Urinary bladder (tissue), 4 donors: ENCODE measurements around the gene LRP1B. TPM values are rescaled to one million over a fixed set of nuclear protein-coding genes. Genes with fewer than 3 reads are reported as not detected.

Experiments
- DNase-seq: peaks from one replicate; pipeline ENCODE4 v3.0.0-alpha.2; 2015; ENCODE audit errors: extremely low spot score
- H3K27ac ChIP-seq: one replicate; pipeline ENCODE4 v1.5.1; 2013; ENCODE audit warnings: low read depth, mild to moderate bottlenecking, moderate library complexity
- H3K36me3 ChIP-seq: one replicate; pipeline ENCODE4 v1.6.1; 2013; ENCODE audit warnings: mild to moderate bottlenecking, moderate library complexity; ENCODE audit not compliant: insufficient read depth
- H3K4me1 ChIP-seq: one replicate; pipeline ENCODE4 v1.6.1; 2013; ENCODE audit warnings: mild to moderate bottlenecking, moderate library complexity; ENCODE audit not compliant: insufficient read depth
- H3K4me3 ChIP-seq: one replicate; pipeline ENCODE4 v1.5.1; 2013; ENCODE audit warnings: low read depth, low read length
- WGBS: extraction: QIAGEN DNeasy Blood & Tissue Kit; methylation state at CpG from one replicate; pipeline ENCODE4 v1.1.7; 2013; 5-methylcytosine and 5-hydroxymethylcytosine counted together
- polyA plus RNA-seq: library from polyadenylated mRNA; stranded (reverse); fragments of 200-250 nt; gene quantifications from one replicate; pipeline ENCODE4 v1.2.3, GENCODE V29; 2013
- total RNA-seq: library from RNA; depleted of rRNA; stranded (reverse); fragments of >200 nt; gene quantifications from one replicate; pipeline ENCODE4 v1.2.3, GENCODE V29; 2014
- donor health status: healthy with polysubstance abuse.
- donor health status: healthy.

Gene LRP1B
- total and polyA plus RNA-seq, 2 donors = 0.05 to 13.3 TPM

DNA sequence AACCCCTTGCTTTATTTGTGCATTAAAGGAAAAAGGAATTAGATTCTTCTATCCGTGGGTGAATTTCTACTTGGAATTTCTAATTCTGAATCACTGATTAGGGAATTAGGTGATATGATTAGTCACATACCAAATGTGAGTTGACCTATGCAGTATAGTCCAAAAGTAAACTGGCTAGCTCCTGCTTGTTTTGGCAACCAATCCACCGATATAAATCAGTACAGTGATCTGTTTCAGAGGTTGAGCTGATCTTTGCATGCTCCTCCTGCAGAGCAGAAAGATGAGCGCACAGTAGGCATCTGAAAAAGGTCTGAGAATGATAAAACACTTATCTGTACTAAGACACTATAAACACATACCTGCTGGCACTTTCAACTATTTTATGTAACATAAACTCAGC lies 86.6 kb downstream of the LRP1B start:
- 73% methylated on average over 3 of the region's 3 CpGs for WGBS
- Histone ChIP-seq H3K4me3 (no peak overlapping the region), H3K36me3 (no peaks in the 10 kb centered on the region), H3K4me1 (no peaks in the 10 kb centered on the region), H3K27ac (no peak overlapping the region)
- DNase-seq = no peak

DNA sequence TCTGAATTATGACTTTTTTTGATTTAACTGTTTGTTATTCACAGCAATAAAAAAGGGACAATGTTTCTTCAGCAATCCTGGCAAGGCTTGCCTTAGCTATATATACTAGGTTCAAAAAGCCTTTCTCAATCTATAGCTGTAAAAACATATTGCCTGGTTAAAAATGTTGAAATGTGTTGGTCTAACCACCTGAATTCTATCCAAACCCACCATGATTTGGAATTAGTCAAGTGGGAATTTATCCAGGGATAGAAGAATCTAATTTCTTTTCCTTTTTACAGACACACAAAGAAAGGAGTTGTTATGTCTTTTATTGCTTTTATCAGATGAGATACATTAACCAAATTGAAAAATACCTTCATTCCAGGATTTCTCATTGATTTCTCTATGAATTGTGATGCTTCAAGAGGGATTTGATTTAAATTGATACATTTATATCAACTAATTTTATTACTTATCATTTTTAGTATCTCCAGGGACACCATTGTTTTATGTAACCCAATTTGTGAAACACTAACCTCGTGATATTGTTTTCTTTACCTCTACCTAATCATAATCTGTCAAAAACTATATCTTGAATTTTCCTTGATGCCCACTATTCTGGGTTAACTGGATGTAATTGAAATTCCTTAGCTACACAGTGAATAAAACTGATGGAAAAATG lies 88.1 kb downstream of the LRP1B start:
- Histone ChIP-seq H3K4me1 (no peaks in the 10 kb centered on the region), H3K27ac (no peak overlapping the region), H3K36me3 (no peaks in the 10 kb centered on the region), H3K4me3 (no peak overlapping the region)
- no peak for DNase-seq
- WGBS = 77% methylated on average over 1 of the region's 1 CpG

DNA sequence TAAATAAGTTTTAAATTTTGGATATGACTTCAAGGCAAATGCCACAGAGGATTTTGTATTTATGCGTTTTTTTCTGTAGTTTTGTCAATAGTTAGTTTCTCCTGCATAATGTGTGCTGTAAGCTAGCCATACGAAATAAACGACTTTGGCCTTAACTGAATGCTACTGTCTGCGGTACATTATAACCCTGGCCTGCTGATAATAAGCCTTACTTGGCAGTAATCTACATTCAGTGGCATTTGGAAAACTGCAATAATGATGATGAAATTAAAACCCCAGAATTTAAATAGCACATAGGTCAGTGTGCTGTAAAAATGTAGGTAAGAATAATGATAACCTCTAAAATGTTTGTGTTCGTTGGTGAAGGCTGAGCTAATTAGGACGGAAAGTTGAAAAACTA lies 88.8 kb downstream of the LRP1B start:
- DNase-seq = no peak
- Histone ChIP-seq H3K27ac (no peak overlapping the region), H3K4me3 (no peak overlapping the region), H3K36me3 (no peaks in the 10 kb centered on the region), H3K4me1 (no peaks in the 10 kb centered on the region)
- WGBS = 81% methylated on average over 6 of the region's 6 CpGs

DNA sequence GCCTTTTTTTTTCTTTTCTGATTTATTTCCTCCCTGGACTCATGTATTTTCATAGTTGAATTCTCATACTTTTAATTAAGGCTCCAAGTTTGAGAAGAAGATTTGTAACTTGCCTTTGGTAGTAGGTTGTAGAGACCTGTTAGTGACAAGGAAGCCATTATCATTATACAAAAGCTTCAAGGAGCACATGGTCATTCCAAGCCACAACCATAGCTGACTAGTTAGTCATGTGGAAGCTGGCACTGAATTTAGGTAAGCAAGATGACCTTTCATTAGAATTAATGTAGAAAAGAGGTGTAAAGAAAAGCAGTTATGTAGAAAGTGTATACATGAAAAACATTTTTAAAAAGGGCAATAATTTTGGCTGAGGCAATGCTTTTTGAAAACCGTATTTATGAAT lies 89.7 kb downstream of the LRP1B start:
- H3K36me3 ChIP-seq = no peaks in the 10 kb centered on the region
- WGBS = 86% methylated on average over 1 of the region's 1 CpG
- no peak for DNase-seq
- H3K4me3 ChIP-seq = no peak overlapping the region
- H3K27ac ChIP-seq = no peak overlapping the region
- no peaks in the 10 kb centered on the region for H3K4me1 ChIP-seq

DNA sequence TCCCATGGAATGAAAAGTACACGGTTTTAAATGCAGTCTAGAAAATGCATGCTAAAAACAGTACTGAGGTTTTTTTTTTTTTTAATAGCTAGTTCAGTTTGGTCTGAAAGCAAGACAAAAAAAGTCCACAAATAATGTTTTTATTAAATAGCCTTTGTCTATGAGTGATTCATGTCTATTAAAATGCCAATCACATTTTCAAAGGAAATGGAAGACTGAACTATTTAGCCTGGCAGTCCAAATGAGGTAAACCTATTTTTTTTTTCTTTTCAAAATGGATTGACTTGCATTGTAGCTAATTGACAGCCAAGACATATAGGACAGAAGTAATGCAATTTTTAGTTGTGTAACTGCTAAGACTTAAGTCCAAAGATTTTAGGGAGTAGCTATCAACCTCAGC lies 90.3 kb downstream of the LRP1B start:
- Histone ChIP-seq H3K36me3 (no peaks in the 10 kb centered on the region), H3K27ac (no peak overlapping the region), H3K4me1 (no peaks in the 10 kb centered on the region), H3K4me3 (no peak overlapping the region)
- 65% methylated on average over 1 of the region's 1 CpG for WGBS
- DNase-seq = no peak

DNA sequence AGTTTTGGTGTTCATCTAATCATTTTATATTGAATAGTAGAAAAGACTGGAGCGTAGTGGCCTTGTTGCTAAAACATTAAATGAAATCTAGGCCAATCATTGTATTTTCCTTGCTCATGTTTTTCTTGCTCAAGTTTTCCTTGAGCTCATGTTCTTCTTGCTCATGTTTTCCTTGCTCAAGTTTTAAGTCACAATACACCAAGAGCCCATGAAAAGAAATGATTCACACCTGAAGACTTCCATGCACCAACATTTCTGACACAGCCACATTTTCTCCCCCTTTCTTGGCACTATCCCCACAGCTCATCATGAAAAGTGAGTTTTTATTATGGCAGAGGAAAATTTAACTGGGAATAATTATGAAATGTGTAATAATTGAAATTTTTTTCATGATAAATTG lies 92.0 kb downstream of the LRP1B start:
- 90% methylated on average over 1 of the region's 1 CpG for WGBS
- H3K36me3 ChIP-seq = no peaks in the 10 kb centered on the region
- H3K27ac ChIP-seq = no peak overlapping the region
- H3K4me1 ChIP-seq = no peaks in the 10 kb centered on the region
- no peak for DNase-seq
- no peak overlapping the region for H3K4me3 ChIP-seq

DNA sequence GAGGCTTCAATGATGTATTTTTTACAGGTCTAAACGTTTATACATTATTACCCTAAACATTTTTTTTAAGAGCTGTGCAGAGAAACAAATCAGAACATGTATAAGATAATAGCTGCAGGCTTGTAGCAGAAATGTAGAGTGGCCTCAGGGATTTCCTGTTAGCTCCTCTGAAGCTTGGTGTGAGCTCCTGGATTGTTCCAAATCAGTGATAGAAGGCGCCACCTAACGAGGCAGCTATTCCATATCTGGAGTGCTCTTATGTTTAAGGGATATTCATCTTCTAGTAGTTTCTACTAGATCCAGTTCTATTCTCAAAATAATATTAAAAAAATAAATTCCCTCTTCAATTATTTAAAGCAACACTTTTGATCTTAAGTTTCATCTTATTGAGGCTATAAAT lies 93.1 kb downstream of the LRP1B start:
- no peak for DNase-seq
- no peaks in the 10 kb centered on the region for H3K36me3 ChIP-seq
- H3K4me1 ChIP-seq = no peaks in the 10 kb centered on the region
- no peak overlapping the region for H3K27ac ChIP-seq
- no peak overlapping the region for H3K4me3 ChIP-seq
- WGBS = 30% methylated on average over 3 of the region's 3 CpGs

DNA sequence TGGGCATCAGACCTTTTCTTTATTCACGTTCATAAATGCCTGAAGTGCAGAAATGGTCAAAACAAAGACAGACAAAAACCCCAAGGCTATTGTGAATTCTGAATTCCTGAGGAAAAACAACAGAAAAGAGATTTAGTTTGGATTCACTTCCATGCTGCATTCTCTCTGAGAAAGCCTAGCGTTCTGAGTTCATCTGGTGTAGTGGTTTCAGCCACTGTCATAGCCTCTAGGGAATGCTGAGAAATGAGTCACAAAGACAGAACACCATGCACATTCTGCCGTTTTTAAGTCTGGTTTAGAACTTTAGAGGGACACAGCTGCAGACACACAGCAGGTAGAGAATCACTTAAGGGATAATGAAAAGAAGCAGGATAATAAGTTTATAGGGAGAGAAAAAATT lies 93.8 kb downstream of the LRP1B start:
- Histone ChIP-seq H3K36me3 (no peaks in the 10 kb centered on the region), H3K4me1 (no peaks in the 10 kb centered on the region), H3K27ac (no peak overlapping the region), H3K4me3 (no peak overlapping the region)
- WGBS = 57% methylated on average over 3 of the region's 3 CpGs
- no peak for DNase-seq

DNA sequence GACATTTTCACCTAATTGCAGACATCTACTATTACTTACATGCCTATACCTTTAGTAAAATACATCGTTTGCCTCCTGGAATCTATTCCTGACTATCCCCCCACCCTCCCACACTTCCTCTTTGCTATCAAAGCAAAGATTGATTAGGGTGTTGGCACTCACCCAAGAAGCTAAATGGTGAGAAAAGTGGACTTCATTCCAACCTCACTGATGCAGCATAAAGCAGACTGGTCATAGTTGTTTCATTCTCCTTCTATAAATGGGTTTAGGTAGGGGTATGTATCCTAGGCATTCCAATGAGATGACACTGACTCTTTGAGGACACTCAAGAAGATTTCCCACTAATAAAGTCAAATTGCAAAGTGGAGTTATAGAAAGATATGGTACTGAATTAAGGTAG lies 97.4 kb downstream of the LRP1B start:
- Histone ChIP-seq H3K4me3 (no peak overlapping the region), H3K36me3 (no peaks in the 10 kb centered on the region), H3K4me1 (no peaks in the 10 kb centered on the region), H3K27ac (no peak overlapping the region)
- 48% methylated on average over 1 of the region's 1 CpG for WGBS
- no peak for DNase-seq

DNA sequence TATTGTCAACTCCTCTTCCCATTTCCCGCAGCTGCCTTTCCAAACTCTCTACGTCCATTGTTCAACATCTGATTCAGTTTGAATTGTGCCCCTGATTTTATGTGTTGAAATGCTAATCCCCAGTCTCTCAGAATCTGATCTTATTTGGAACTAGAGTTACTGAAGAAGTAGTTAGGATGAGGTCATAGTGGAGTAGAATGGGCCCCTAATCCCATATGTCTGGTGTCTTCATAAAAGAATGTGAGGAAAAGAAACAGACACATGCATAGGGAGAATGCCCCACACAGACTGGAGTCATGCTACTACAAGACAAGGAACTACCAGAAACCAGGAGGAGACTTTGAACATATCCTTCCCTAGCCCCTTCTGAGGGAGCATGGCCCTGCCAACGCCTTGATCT lies 99.2 kb downstream of the LRP1B start:
- 83% methylated on average over 3 of the region's 3 CpGs for WGBS
- H3K36me3 ChIP-seq = no peaks in the 10 kb centered on the region
- H3K27ac ChIP-seq = no peak overlapping the region
- H3K4me1 ChIP-seq = no peaks in the 10 kb centered on the region
- H3K4me3 ChIP-seq = no peak overlapping the region
- DNase-seq = no peak

DNA sequence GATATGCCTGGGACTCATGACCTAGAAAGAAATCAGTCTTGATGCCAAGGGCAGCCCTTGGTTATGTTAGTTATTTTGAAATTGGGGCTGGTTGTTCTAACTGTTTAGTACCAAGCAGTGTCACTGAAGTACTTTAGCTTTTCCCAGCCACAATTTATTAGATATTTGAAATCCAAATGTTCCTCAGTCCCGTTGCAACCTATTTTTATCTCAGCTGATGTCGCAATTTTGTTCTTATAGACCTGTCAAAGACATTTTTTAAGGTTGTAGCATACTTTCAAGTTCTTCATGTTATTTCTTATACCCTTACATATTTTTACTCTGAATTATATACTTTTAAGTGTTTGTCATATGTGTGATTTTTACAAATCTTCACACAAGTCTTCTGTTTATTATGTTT lies 100.1 kb downstream of the LRP1B start:
- no peak overlapping the region for H3K4me3 ChIP-seq
- no peaks in the 10 kb centered on the region for H3K4me1 ChIP-seq
- no peaks in the 10 kb centered on the region for H3K36me3 ChIP-seq
- WGBS = 42% methylated on average over 2 of the region's 2 CpGs
- H3K27ac ChIP-seq = no peak overlapping the region
- DNase-seq = no peak

DNA sequence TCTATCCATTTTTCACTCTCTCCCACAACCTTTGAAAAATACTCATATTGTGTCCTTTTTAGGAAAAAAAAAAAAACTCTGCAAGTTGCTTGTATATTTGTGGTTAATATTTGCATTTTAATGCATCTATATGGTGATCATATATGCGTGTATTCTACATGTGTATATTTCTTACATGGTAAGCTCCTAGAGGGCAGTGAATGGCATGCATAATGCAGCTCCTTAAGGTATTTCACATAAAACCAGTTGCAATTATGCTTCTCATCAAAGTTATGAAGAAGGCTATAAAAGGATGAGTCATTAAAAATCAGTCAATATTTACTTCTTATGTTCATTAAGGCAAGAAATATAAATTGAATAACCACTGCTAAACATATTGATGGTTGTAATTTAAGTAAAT lies 100.8 kb downstream of the LRP1B start:
- no peak for DNase-seq
- H3K4me1 ChIP-seq = no peaks in the 10 kb centered on the region
- H3K27ac ChIP-seq = no peak overlapping the region
- H3K36me3 ChIP-seq = no peaks in the 10 kb centered on the region
- no peak overlapping the region for H3K4me3 ChIP-seq
- 92% methylated on average over 1 of the region's 1 CpG for WGBS

DNA sequence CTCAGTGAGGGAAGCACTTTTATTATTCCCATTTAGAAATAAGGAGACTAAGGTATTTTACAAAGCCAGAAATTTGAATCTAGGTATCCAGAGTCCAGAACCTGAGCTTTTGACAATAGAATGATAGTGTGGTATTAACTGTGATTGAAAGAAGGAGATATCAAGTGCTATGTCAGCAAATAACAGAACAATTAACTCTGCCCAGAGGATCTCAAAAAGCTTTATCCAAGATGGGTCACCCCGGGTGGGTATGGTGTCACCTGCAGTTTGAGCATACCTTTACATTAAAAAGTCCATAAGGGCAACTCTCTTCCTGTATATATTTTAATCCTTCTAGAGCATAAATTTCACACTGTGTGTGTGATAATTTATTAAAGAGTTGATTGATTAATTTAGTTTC lies 105.4 kb downstream of the LRP1B start:
- 77% methylated on average over 1 of the region's 1 CpG for WGBS
- Histone ChIP-seq H3K4me1 (no peaks in the 10 kb centered on the region), H3K4me3 (no peak overlapping the region), H3K36me3 (no peaks in the 10 kb centered on the region), H3K27ac (no peak overlapping the region)
- no peak for DNase-seq

DNA sequence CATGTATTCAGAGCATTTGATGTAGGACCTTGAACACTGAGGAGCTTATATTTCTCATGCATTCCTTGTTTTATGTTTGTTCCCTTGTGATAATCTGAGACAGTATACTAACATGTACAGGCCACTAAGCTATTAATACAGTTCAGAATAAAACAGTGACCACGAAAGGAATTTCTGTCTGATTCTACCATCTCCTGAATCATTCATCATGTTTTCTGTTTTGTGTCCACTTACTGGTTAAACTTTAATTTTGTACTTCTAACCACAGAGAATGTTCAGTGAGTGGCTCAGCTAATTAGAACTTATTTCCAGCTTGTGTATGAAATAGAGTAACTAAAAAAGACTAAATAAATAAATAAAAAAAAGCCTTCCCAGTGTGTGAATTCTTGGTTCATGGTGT lies 110.4 kb downstream of the LRP1B start:
- no peak for DNase-seq
- Histone ChIP-seq H3K4me1 (no peaks in the 10 kb centered on the region), H3K4me3 (no peak overlapping the region), H3K36me3 (no peaks in the 10 kb centered on the region), H3K27ac (no peak overlapping the region)
- WGBS = 80% methylated on average over 1 of the region's 1 CpG

DNA sequence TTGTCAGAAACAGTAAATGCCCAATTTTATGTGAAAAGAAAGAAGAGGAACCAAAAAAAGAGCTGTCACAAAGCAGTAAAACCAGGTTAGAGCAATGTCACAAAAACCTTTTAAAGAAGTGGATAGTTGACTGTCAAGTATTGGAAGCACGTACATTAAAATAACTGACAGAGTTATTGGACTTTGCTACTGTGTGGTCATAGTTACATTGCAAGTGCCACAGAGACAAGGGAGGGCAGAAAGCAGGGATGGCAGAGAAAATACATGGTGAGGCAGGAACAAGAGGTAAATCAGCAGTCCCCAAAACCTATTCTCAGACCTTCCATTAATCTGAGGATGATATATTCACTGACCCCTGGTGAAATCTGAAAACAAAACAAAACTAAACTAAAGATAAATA lies 116.3 kb downstream of the LRP1B start:
- Histone ChIP-seq H3K4me1 (no peaks in the 10 kb centered on the region), H3K36me3 (no peaks in the 10 kb centered on the region), H3K4me3 (no peak overlapping the region), H3K27ac (no peak overlapping the region)
- 75% methylated on average over 1 of the region's 1 CpG for WGBS
- DNase-seq = no peak
